Fibroblast of the aortic adventitia (primary cell): ENCODE measurements around the gene HDAC8. TPM values are rescaled to one million over a fixed set of nuclear protein-coding genes. Genes with fewer than 3 reads are reported as not detected.
A peak's percentile ranks its signal among the peaks of the same experiment; 100 is the strongest.

ENCODE experiments used
- DNase-seq: peaks from one replicate; pipeline ENCODE4 v3.0.0-alpha.2; 2010; ENCODE audit warnings: low read depth
- H3K4me3 ChIP-seq: 2 replicates; pipeline ENCODE4 v1.5.1; 2011; ENCODE audit warnings: low read depth, mild to moderate bottlenecking, control low read depth, low read length, moderate library complexity
- total RNA-seq: library from RNA; depleted of rRNA; stranded (reverse); fragments of >200 nt; gene quantifications from 2 replicates; pipeline ENCODE4 v1.2.3, GENCODE V29; 2012; ENCODE audit warnings: low replicate concordance
- TF ChIP-seq, protein P1 (sequence below): IDR thresholded peaks from 2 replicates; pipeline ENCODE4 v1.5.1; 2011; ENCODE audit warnings: mild to moderate bottlenecking, low read length, control low read depth, inconsistent platforms; ENCODE audit not compliant: insufficient read depth

Gene HDAC8
- total RNA-seq, 1 donor: 18.9 TPM

DNA sequence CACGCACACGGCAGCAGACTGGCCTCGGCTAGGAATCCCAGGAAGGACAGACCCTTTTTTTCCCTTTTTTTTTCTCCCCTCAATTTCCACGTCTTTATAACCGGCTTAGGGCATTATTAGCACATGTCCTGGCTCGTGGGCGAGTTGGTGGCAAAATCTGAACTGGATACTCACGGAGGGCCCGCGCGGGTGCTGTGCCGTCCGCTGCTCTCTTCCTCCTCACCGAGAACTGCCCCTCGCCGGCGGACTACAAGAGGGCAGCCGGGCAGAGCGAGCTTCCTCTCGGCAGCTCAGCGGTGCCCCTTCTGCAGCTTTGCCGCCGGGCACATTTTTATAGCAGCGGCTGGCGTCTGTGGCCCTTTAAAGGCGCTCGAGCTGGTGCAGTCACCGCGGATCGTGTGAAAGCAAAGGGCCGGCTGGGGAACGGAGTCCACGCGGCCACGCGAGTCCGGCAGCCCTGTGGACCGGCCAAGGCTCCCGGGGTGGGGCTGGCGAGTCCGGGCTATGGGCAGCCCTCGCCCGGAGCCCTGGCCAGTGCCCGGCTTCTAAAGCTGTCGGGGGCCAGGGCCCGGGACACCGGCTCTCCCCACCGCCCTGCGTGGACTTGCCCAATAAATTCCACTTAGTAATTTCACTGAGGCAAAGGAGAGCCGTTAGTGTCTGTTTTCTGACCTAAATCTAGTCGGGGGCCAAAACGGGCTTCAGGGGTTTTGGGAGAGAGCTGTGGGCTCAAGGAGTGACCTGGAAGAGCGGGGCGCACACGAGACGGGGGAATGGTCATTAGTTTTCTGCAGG is 265.6 kb downstream of the HDAC8 start:
- peak; percentile 64 for DNase-seq
- TF ChIP-seq, protein P1, sequence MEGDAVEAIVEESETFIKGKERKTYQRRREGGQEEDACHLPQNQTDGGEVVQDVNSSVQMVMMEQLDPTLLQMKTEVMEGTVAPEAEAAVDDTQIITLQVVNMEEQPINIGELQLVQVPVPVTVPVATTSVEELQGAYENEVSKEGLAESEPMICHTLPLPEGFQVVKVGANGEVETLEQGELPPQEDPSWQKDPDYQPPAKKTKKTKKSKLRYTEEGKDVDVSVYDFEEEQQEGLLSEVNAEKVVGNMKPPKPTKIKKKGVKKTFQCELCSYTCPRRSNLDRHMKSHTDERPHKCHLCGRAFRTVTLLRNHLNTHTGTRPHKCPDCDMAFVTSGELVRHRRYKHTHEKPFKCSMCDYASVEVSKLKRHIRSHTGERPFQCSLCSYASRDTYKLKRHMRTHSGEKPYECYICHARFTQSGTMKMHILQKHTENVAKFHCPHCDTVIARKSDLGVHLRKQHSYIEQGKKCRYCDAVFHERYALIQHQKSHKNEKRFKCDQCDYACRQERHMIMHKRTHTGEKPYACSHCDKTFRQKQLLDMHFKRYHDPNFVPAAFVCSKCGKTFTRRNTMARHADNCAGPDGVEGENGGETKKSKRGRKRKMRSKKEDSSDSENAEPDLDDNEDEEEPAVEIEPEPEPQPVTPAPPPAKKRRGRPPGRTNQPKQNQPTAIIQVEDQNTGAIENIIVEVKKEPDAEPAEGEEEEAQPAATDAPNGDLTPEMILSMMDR: no peak
- H3K4me3 ChIP-seq: peak overlapping the region; percentile 64

DNA sequence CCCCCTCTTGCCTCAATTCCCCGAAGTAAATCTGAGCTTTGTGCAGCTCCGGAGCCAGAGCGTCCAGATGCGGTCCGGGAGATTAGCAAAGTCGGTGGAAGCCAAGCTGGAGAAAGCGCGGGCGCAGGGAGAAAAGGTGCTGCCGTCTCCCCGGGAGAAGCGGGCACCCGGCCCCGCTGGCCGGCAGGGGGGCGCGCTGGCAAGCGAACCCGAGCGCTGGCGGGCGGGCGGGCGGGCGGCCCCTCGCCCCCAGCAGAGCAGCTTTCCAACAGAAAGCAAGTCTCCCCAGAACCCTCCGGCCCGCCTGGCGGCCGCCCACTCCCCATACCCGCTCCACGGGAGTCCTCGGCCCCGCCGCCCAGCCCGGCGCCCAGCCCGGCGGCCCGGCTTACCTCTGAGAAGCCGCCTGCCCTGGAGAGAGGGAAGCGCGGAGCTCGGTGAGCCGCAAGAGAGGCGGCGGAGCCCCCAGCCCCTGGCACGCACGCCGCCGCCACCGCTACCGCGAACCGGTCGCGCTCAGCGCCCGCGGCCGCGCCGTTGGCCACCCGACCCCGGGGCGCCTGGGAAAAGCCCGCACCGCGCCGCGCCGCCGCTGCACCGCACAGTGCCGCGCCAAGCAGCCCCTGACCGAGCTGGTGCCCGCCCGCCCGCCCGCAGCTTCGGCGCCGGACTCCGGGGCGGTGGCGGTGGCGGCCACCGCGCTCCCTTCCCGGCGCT is 266.4 kb downstream of the HDAC8 start:
- peak overlapping the region; percentile 64 for H3K4me3 ChIP-seq
- TF ChIP-seq, protein P1: no peak
- DNase-seq: no peak

DNA sequence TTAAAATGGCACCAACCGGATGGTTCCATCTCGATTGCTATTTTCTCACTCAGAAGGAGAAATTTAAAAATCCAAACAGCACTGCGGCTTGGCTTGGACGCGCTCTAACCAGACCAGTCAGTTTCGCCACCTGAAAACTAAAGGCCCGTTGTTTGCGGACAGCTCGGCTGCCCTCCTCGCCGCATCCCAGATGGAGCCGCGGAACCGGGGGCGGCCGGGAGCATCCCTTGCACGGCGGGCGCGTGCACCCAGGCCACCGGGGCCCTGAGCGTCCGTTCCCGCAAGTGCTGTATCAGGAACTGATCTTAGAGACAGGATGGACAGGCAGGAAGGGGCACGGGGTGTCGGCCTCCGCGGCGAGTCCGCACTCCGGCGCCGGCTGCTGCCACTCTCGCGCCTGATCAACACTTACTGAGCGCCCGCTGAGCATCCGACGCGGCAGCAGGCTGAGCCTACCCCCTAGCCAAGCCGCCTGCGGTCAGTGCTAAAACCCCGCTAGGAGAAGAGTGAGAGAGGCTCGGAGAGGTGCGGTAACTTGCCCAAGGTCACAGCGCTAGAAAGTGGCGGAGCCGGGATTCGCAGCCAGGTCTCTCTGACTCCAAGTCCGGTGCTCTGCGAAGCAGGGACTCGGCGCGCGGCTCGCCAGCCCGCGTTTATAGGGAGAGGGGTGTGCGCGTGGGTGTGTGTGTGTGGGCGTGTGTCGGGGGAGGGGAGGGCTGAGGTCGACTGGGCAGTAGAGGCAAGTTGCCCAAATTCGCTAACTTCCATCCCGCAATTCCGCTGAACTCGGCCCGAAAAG is 267.2 kb downstream of the HDAC8 start, which contains the start of gene CITED1:
CITED1 (minus strand) TSS at position 629 of the 799 bp plus-strand sequence. CDS start 3,045 bp downstream, outside the sequence.
- peak within 1 kb of the TSS; percentile 64 for H3K4me3 ChIP-seq
- TF ChIP-seq, protein P1: no peak
- DNase-seq: no peak

DNA sequence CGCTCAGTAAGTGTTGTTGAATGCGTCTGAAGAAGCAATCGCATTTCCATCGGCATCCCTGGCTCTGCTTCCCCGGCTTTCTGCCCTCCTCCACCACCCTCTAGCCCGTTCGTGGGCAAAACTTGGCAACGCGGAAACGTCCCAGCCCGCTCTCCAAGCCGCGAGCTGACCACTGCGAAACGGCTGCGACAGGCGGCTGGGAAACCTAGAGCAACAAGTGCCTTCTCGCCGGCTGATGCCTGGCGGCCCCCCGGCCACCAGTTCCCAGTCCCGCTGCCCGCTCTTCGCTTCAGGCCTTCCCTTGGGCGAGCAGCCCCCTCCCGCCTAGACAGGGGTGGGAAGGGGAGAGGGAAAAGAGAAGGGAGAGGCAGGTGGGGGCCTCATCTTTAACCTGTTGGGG is 267.8 kb downstream of the HDAC8 start:
- TF ChIP-seq, protein P1: no peak
- no peak overlapping the region for H3K4me3 ChIP-seq
- no peak for DNase-seq

DNA sequence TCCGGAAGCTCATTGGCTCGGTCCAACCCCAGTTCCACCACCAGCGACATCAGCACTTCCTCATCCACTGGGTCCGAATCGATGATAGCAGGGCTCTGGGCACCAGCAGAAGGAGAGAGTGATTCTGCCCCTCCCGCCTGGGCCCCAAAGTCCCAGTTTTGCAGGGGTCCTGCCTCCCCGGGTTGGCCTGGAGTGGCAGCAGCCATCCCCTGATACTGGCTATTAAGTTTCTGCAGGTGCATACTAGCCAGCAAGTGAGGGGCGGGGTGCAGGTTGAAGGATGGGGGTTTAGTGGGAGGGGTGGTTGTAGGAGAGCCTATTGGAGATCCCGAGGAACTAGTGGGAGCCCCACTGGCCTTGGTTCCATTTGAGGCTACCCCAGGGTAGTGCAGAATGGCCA is 270.9 kb downstream of the HDAC8 start:
- no peak overlapping the region for H3K4me3 ChIP-seq
- no peak for DNase-seq
- TF ChIP-seq, protein P1: no peak

DNA sequence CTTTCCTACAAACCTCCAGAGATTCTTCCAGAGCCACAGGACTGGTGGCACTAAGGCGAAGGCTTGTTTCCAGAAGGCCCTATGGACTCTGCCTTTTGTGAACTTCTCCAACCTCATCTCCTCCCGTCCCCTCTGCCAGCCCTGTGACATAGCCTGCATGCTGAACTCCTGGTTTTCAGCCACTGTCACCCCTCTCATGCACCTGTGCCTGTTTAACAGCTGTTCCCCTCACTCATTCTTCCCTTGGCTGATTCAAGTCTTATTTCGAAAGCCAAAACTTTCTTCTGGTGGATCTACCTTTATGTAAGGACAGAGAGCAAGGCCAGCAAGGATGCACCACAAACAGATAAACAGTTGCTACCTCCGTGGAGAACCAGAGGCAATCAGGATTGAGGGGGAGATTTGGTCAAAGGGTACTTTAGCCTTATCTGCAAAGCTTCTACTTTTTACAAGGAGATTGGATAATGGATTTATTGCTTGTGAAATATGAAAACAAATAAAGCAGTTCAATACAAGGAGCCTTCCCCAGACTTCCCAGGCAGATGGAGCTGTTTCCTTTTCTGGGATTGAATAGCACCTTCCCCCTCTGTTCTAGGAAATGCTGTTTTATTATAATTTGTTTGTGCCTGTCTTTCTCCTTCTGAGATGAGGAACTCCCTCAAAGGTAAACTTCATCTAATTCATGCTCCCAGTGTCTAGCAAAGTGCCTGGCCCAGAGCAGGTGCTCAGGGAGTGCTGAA is 272.6 kb downstream of the HDAC8 start:
- no peak overlapping the region for H3K4me3 ChIP-seq
- no peak for DNase-seq
- TF ChIP-seq, protein P1: no peak
